Smooth muscle cell (in vitro differentiated cells): ENCODE measurements around the gene IGSF21. TPM values are rescaled to one million over a fixed set of nuclear protein-coding genes. Genes with fewer than 3 reads are reported as not detected.
A peak's percentile ranks its signal among the peaks of the same experiment; 100 is the strongest.

ENCODE experiments used
- DNase-seq: peaks from one replicate; lab custom pipeline; 2025; ENCODE audit not compliant: unreplicated experiment; lab: John Stamatoyannopoulos, UW
- H2AFZ ChIP-seq: fragments of 200-600 bp; sonication (generic); 2 replicates; pipeline ENCODE4 v1.6.0; 2016; ENCODE audit warnings: antibody characterized with exemption, low read depth, mild to moderate bottlenecking
- H3F3A ChIP-seq: fragments of 200-600 bp; sonication (generic); 2 replicates; pipeline ENCODE4 v1.6.0; 2017; ENCODE audit warnings: antibody characterized with exemption, low read depth
- H3K27ac ChIP-seq: fragments of 200-600 bp; sonication (generic); 2 replicates; pipeline ENCODE4 v1.5.1; 2016; ENCODE audit warnings: low read depth, mild to moderate bottlenecking
- H3K27me3 ChIP-seq: fragments of 200-600 bp; sonication (generic); 2 replicates; pipeline ENCODE4 v1.6.1; 2016; ENCODE audit warnings: low read depth, mild to moderate bottlenecking
- H3K36me3 ChIP-seq: fragments of 200-600 bp; sonication (generic); 2 replicates; pipeline ENCODE4 v1.5.1; 2016; ENCODE audit warnings: low read depth
- H3K4me1 ChIP-seq: fragments of 200-600 bp; sonication (generic); 2 replicates; pipeline ENCODE4 v1.5.1; 2016; ENCODE audit warnings: low read depth
- H3K4me2 ChIP-seq: fragments of 200-600 bp; sonication (generic); 2 replicates; pipeline ENCODE4 v1.6.0; 2016; ENCODE audit warnings: mild to moderate bottlenecking
- H3K4me3 ChIP-seq: fragments of 200-600 bp; sonication (generic); 2 replicates; pipeline ENCODE4 v1.5.1; 2016; ENCODE audit warnings: mild to moderate bottlenecking
- H3K79me2 ChIP-seq: fragments of 200-600 bp; sonication (generic); 2 replicates; pipeline ENCODE4 v1.6.0; 2016; ENCODE audit warnings: low read depth, mild to moderate bottlenecking
- H3K9ac ChIP-seq: fragments of 200-600 bp; sonication (generic); 2 replicates; pipeline ENCODE4 v1.6.0; 2016; ENCODE audit warnings: low read depth
- H3K9me3 ChIP-seq: fragments of 200-600 bp; sonication (generic); replicated peaks from 2 replicates; pipeline ENCODE4 v1.5.1; 2016; ENCODE audit warnings: low read depth
- H4K20me1 ChIP-seq: fragments of 200-600 bp; sonication (generic); 2 replicates; pipeline ENCODE4 v1.6.0; 2016; ENCODE audit warnings: low read depth
- CTCF ChIP-seq: fragments of 200-600 bp; sonication (generic); IDR thresholded peaks from 2 replicates; pipeline ENCODE4 v1.5.1; 2017; ENCODE audit warnings: borderline replicate concordance, mild to moderate bottlenecking, antibody characterized with exemption; ENCODE audit not compliant: insufficient read depth, poor library complexity, severe bottlenecking
- WGBS: methylation state at CpG from one replicate; pipeline ENCODE4 v1.1.7; 2016; ENCODE audit warnings: low lambda C conversion rate; 5-methylcytosine and 5-hydroxymethylcytosine counted together
- polyA plus RNA-seq: library from polyadenylated mRNA; unstranded; fragments of >200 nt; fragmentation: Nextera tagmentation; extraction: Ambion mirVana; gene quantifications from 2 replicates; pipeline ENCODE4 v1.2.1, GENCODE V29; 2016
- total RNA-seq: library from RNA; depleted of rRNA; stranded (reverse); fragments of >200 nt; gene quantifications from 2 replicates; pipeline ENCODE4 v1.2.3, GENCODE V29; 2014

IGSF21 gene
- total and polyA plus RNA-seq, 2 experiments from 2014 or later = not detected

GRCh38 chr1:18322368-18323032 is 214.9 kb downstream of the IGSF21 start:
- Histone ChIP-seq H3K36me3 (no peaks in the 10 kb centered on the region), H3F3A (no peaks in the 10 kb centered on the region), H3K79me2 (no peaks in the 10 kb centered on the region), H3K4me2 (no peak overlapping the region), H3K27ac (no peak overlapping the region), H4K20me1 (no peaks in the 10 kb centered on the region), H3K4me3 (no peak overlapping the region), H3K9ac (no peak overlapping the region), H3K4me1 (no peaks in the 10 kb centered on the region), H2AFZ (no peak overlapping the region), H3K27me3 (no peaks in the 10 kb centered on the region), H3K9me3 (no peaks in the 10 kb centered on the region)
- peak; percentile 30 for TF ChIP-seq CTCF
- DNase-seq = no peak
- WGBS = 77% methylated on average over 20 of the region's 20 CpGs

DNA sequence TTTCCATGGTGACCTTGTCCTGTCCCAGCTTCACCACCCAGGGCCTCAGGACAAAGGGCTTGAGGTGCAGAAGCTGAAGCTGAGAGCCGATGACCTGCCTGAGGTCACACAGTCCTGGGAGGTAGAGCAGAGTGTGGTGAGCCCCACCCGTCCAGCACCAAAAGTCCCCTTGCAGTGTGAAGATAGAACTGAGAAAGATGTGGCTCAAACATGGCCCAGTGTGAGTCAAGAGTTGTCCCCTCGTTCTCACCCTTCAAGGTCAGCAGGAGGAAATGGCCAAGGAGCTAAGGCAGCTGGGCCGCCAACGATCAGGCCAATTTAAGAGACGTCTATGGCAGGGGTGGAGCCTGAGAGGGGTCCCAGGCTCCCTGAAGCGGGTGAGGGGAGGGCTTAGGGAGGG is 215.7 kb downstream of the IGSF21 start:
- H4K20me1 ChIP-seq = no peaks in the 10 kb centered on the region
- H3K9me3 ChIP-seq = no peaks in the 10 kb centered on the region
- no peaks in the 10 kb centered on the region for H3K4me1 ChIP-seq
- no peak for DNase-seq
- H3K4me2 ChIP-seq = no peak overlapping the region
- WGBS = 76% methylated on average over 7 of the region's 7 CpGs
- no peaks in the 10 kb centered on the region for H3K79me2 ChIP-seq
- no peak overlapping the region for H3K9ac ChIP-seq
- no peak overlapping the region for H2AFZ ChIP-seq
- H3K27ac ChIP-seq = no peak overlapping the region
- no peak overlapping the region for H3K4me3 ChIP-seq
- no peaks in the 10 kb centered on the region for H3K27me3 ChIP-seq
- no peaks in the 10 kb centered on the region for H3K36me3 ChIP-seq
- TF ChIP-seq CTCF = no peak
- no peaks in the 10 kb centered on the region for H3F3A ChIP-seq

DNA sequence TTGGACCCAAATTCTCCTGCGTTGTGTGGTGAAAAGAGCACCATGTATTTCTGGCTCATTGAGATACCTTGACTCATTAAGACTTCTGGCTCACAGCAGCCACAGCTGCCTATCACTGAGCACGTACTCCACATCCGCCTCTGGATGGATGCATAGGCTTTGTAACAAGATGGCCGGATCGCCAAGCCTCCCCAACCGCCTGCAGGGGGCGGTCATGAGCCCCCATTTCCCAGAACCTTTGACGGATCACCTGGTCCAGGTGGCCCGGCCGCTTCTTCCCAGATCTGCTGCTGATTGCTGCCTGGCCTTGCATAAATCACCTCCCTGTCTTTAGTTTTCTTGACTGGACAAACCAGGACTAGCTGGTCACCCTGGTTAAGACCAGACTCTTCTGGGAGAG is 216.6 kb downstream of the IGSF21 start:
- no peak for DNase-seq
- H3K9ac ChIP-seq = no peak overlapping the region
- WGBS = 77% methylated on average over 10 of the region's 10 CpGs
- H3K4me2 ChIP-seq = no peak overlapping the region
- no peaks in the 10 kb centered on the region for H4K20me1 ChIP-seq
- no peaks in the 10 kb centered on the region for H3K4me1 ChIP-seq
- peak; percentile 38 for TF ChIP-seq CTCF
- H3K9me3 ChIP-seq = no peaks in the 10 kb centered on the region
- H3K36me3 ChIP-seq = no peaks in the 10 kb centered on the region
- H3K27me3 ChIP-seq = no peaks in the 10 kb centered on the region
- no peaks in the 10 kb centered on the region for H3F3A ChIP-seq
- no peak overlapping the region for H3K4me3 ChIP-seq
- no peak overlapping the region for H2AFZ ChIP-seq
- H3K27ac ChIP-seq = no peak overlapping the region
- H3K79me2 ChIP-seq = no peaks in the 10 kb centered on the region

DNA sequence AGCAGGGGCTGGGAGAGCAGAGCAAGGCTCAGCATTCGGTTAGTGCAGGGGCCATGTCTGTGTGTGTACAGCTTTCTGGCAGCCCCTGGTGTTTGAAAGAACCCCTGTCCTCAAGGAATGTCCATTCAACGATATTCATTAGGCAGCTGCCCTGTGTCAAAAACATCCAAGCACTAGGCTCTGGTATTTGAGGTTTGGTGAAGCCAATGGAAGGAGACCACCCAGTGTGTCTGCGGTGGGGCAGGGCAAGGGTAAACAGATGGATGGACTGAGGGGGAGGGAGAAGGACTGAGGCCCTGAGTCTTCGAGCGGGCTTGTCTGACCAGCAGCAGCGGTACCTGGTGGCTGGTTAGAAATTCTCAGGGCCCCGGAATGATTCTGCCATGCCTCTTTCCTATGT is 217.5 kb downstream of the IGSF21 start:
- H3K9me3 ChIP-seq = no peaks in the 10 kb centered on the region
- H3K79me2 ChIP-seq = no peaks in the 10 kb centered on the region
- H3K27me3 ChIP-seq = peaks cover 2% of the 10 kb centered on the region
- H3K27ac ChIP-seq = no peak overlapping the region
- no peaks in the 10 kb centered on the region for H3F3A ChIP-seq
- WGBS = 90% methylated on average over 7 of the region's 7 CpGs
- TF ChIP-seq CTCF = no peak
- no peak for DNase-seq
- H3K36me3 ChIP-seq = no peaks in the 10 kb centered on the region
- H3K9ac ChIP-seq = no peak overlapping the region
- no peak overlapping the region for H2AFZ ChIP-seq
- H3K4me3 ChIP-seq = no peak overlapping the region
- H3K4me1 ChIP-seq = no peaks in the 10 kb centered on the region
- H4K20me1 ChIP-seq = no peaks in the 10 kb centered on the region
- H3K4me2 ChIP-seq = no peak overlapping the region
